Large intestine (tissue), 3 donors: ENCODE measurements around the gene NDUFB1. TPM values are rescaled to one million over a fixed set of nuclear protein-coding genes. Genes with fewer than 3 reads are reported as not detected.

Experiments used
- DNase-seq, 2 donors: peaks; one replicate each; pipeline versions ENCODE4 v3.0.0 to v3.0.0-alpha.2; 2013
- H3K27ac ChIP-seq: one replicate; pipeline ENCODE4 v1.5.1; 2013; ENCODE audit warnings: low read length
- H3K27me3 ChIP-seq: 2 replicates; pipeline ENCODE4 v1.6.1; 2013; ENCODE audit warnings: low read length; ENCODE audit not compliant: control insufficient read depth, insufficient read depth
- H3K36me3 ChIP-seq: 2 replicates; pipeline ENCODE4 v1.6.1; 2013; ENCODE audit warnings: low read length; ENCODE audit not compliant: control insufficient read depth, insufficient read depth
- H3K4me1 ChIP-seq: one replicate; pipeline ENCODE4 v1.6.1; 2013; ENCODE audit warnings: low read length; ENCODE audit not compliant: control insufficient read depth, insufficient read depth
- H3K4me3 ChIP-seq: one replicate; pipeline ENCODE4 v1.5.1; 2013; ENCODE audit warnings: low read length
- H3K9me3 ChIP-seq: one replicate; pipeline ENCODE4 v1.6.1; 2013; ENCODE audit warnings: mild to moderate bottlenecking, low read depth, low read length, moderate library complexity; ENCODE audit not compliant: control insufficient read depth
- WGBS: methylation state at CpG from one replicate; pipeline ENCODE4 v1.1.5; 2013; ENCODE audit warnings: low lambda C conversion rate; ENCODE audit not compliant: insufficient coverage; 5-methylcytosine and 5-hydroxymethylcytosine counted together
- polyA plus RNA-seq: library from polyadenylated mRNA; unstranded; fragments of 120-200 nt; gene quantifications from one replicate; pipeline ENCODE4 v1.2.1, GENCODE V29; 2013

Gene NDUFB1
- polyA plus RNA-seq, 1 donor, result 246 TPM

- Histone ChIP-seq H3K27ac (peak overlapping the region; percentile 86), H3K9me3 (no peaks in the 10 kb centered on the region), H3K36me3 (no peaks in the 10 kb centered on the region), H3K4me1 (peaks cover 3% of the 10 kb centered on the region), H3K4me3 (peak overlapping the region; percentile 89), H3K27me3 (no peaks in the 10 kb centered on the region)
- DNase-seq, result no peak
- no CpG with 5 or more reads among the region's 16 CpGs for WGBS
These were observed 16.2 kb downstream of the NDUFB1 start for GRCh38 chr14:92105073-92105892.

- 80% methylated on average over 1 of the region's 7 CpGs for WGBS
- Histone ChIP-seq H3K4me3 (no peak overlapping the region), H3K9me3 (no peaks in the 10 kb centered on the region), H3K27ac (no peak overlapping the region), H3K27me3 (no peaks in the 10 kb centered on the region), H3K4me1 (peaks cover 3% of the 10 kb centered on the region), H3K36me3 (no peaks in the 10 kb centered on the region)
- DNase-seq, result no peak
These were observed 18.0 kb downstream of the NDUFB1 start for GRCh38 chr14:92103363-92103989.

- Histone ChIP-seq H3K27me3 (no peaks in the 10 kb centered on the region), H3K4me3 (no peak overlapping the region), H3K36me3 (peaks cover 9% of the 10 kb centered on the region), H3K27ac (no peak overlapping the region), H3K9me3 (no peaks in the 10 kb centered on the region), H3K4me1 (no peaks in the 10 kb centered on the region)
- DNase-seq, result no peak
These were observed 21.7 kb downstream of the NDUFB1 start for GRCh38 chr14:92099802-92100201.

- Histone ChIP-seq H3K4me3 (no peak overlapping the region), H3K36me3 (peaks cover 24% of the 10 kb centered on the region), H3K27ac (no peak overlapping the region), H3K4me1 (no peaks in the 10 kb centered on the region), H3K9me3 (no peaks in the 10 kb centered on the region), H3K27me3 (no peaks in the 10 kb centered on the region)
- no CpG with 5 or more reads among the region's 1 CpG for WGBS
- no peak for DNase-seq
These were observed 28.2 kb downstream of the NDUFB1 start for GRCh38 chr14:92093320-92093719.

- Histone ChIP-seq H3K36me3 (peaks cover 27% of the 10 kb centered on the region), H3K4me1 (no peaks in the 10 kb centered on the region), H3K27me3 (no peaks in the 10 kb centered on the region), H3K4me3 (no peak overlapping the region), H3K9me3 (no peaks in the 10 kb centered on the region), H3K27ac (no peak overlapping the region)
- DNase-seq, result no peak
- WGBS, result 80% methylated on average over 1 of the region's 5 CpGs
These were observed 33.0 kb downstream of the NDUFB1 start for GRCh38 chr14:92088494-92088893.

- DNase-seq, result no peak
- no peaks in the 10 kb centered on the region for H3K4me1 ChIP-seq
- no peaks in the 10 kb centered on the region for H3K9me3 ChIP-seq
- no peak overlapping the region for H3K27ac ChIP-seq
- no peaks in the 10 kb centered on the region for H3K27me3 ChIP-seq
- H3K36me3 ChIP-seq, result peaks cover 24% of the 10 kb centered on the region
- H3K4me3 ChIP-seq, result no peak overlapping the region
These were observed 47.0 kb downstream of the NDUFB1 start for GRCh38 chr14:92074555-92074954.

Other genes starting within 250 kb of the NDUFB1 start
- 63.2 TPM for gene FBLN5, start 174.0 kb downstream of the NDUFB1 start, polyA plus RNA-seq
- gene TRIP11, start 81.6 kb downstream of the NDUFB1 start, polyA plus RNA-seq, result 20.5 TPM
- gene ATXN3, start 15.1 kb downstream of the NDUFB1 start, polyA plus RNA-seq, result 19.4 TPM
- gene CPSF2, start 263 bp upstream of the NDUFB1 start, polyA plus RNA-seq, result 32.0 TPM
- gene SLC24A4, start 201.5 kb upstream of the NDUFB1 start, polyA plus RNA-seq, result 0.54 TPM